HepG2 (cell line): ENCODE data around the gene TIMM10. TPM values are rescaled to one million over a fixed set of nuclear protein-coding genes. Genes with fewer than 3 reads are reported as not detected.

Source experiments
- BCL3 ChIP-seq: sonication (generic); formaldehyde crosslinking; IDR thresholded peaks from 2 replicates; pipeline ENCODE4 v1.5.1; 2020; ENCODE audit warnings: mild to moderate bottlenecking, missing genetic modification reagents, moderate library complexity
- FOSL2 ChIP-seq: sonication (generic); formaldehyde crosslinking; IDR thresholded peaks from 2 replicates; pipeline ENCODE4 v1.4.0; 2020; ENCODE audit warnings: missing genetic modification reagents
- GLMP ChIP-seq: sonication (generic); formaldehyde crosslinking; IDR thresholded peaks from 2 replicates; pipeline ENCODE4 v1.9.0; 2021; ENCODE audit warnings: missing genetic modification reagents, mild to moderate bottlenecking, borderline replicate concordance
- MATR3 ChIP-seq: sonication (generic); formaldehyde crosslinking; IDR thresholded peaks from 2 replicates; pipeline ENCODE4 v1.4.0; 2020; ENCODE audit warnings: missing genetic modification reagents
- NR2F6 ChIP-seq, 2 experiments: IDR thresholded peaks; 2 replicates each; pipeline ENCODE4 v1.6.1; 2016; ENCODE audit warnings: antibody characterized with exemption in 1 of 2, mild to moderate bottlenecking in 1 of 2
- RFX3 ChIP-seq: IDR thresholded peaks from 2 replicates; pipeline ENCODE4 v1.6.1; 2016; ENCODE audit warnings: missing biosample characterization, missing genetic modification reagents
- SMC3 ChIP-seq: IDR thresholded peaks from 2 replicates; pipeline ENCODE4 v1.6.1; 2011; ENCODE audit warnings: low read length, improper control_type of control experiment
- SP5 ChIP-seq: IDR thresholded peaks from 2 replicates; pipeline ENCODE4 v1.6.1; 2016; ENCODE audit warnings: low read depth, borderline replicate concordance
- STAG1 ChIP-seq: sonication (generic); formaldehyde crosslinking; IDR thresholded peaks from 2 replicates; pipeline ENCODE4 v1.4.0; 2020; ENCODE audit warnings: missing genetic modification reagents
- ZNF292 ChIP-seq: sonication (generic); formaldehyde crosslinking; IDR thresholded peaks from 2 replicates; pipeline ENCODE4 v1.8.1; 2022; ENCODE audit warnings: mild to moderate bottlenecking, low read depth, missing genetic modification reagents, borderline replicate concordance
- ZNF501 ChIP-seq: sonication (generic); formaldehyde crosslinking; IDR thresholded peaks from 2 replicates; pipeline ENCODE4 v1.5.1; 2020; ENCODE audit warnings: mild to moderate bottlenecking, moderate library complexity, missing genetic modification reagents
- polyA plus RNA-seq, 8 experiments: library from polyadenylated mRNA; depleted of rRNA in 3 of 8; stranded (reverse) in 7 of 8; unstranded in 1 of 8; fragments of >200 nt; fragmentation: Illumina TruSeq in 4 of 8; extraction: Trizol in 4 of 8; gene quantifications; 2 replicates each; pipeline versions ENCODE4 v1.2.1 to v1.2.3, GENCODE V29; 2011 to 2016; ENCODE audit warnings: low read depth in 4 of 8, missing spikeins in 1 of 8, mixed read lengths in 1 of 8; ENCODE audit not compliant: insufficient read depth in 1 of 8
- total RNA-seq, 5 experiments: library from RNA; depleted of rRNA; stranded (reverse); fragments of >200 nt; fragmentation: Illumina TruSeq; extraction: Trizol; gene quantifications; 2 replicates each; pipeline ENCODE4 v1.2.3, GENCODE V29; 2016; ENCODE audit warnings: low read depth in 1 of 5
- TF ChIP-seq, protein P1 (sequence below): sonication (generic); formaldehyde crosslinking; IDR thresholded peaks from 2 replicates; pipeline ENCODE4 v1.5.1; 2020; ENCODE audit warnings: mild to moderate bottlenecking, missing genetic modification reagents, moderate library complexity

Gene TIMM10
- total and polyA plus RNA-seq, 2 of the 13 experiments (the other 11 are each of a cell fraction or from before 2014, with no cell fraction given) = 67.8 to 82.2 TPM

GRCh38 chr11:57546869-57547475, 16.4 kb upstream of the TIMM10 start (continued):
- TF ChIP-seq MATR3 (CRISPR knock-in tag) = no peak
- TF ChIP-seq, protein P1, sequence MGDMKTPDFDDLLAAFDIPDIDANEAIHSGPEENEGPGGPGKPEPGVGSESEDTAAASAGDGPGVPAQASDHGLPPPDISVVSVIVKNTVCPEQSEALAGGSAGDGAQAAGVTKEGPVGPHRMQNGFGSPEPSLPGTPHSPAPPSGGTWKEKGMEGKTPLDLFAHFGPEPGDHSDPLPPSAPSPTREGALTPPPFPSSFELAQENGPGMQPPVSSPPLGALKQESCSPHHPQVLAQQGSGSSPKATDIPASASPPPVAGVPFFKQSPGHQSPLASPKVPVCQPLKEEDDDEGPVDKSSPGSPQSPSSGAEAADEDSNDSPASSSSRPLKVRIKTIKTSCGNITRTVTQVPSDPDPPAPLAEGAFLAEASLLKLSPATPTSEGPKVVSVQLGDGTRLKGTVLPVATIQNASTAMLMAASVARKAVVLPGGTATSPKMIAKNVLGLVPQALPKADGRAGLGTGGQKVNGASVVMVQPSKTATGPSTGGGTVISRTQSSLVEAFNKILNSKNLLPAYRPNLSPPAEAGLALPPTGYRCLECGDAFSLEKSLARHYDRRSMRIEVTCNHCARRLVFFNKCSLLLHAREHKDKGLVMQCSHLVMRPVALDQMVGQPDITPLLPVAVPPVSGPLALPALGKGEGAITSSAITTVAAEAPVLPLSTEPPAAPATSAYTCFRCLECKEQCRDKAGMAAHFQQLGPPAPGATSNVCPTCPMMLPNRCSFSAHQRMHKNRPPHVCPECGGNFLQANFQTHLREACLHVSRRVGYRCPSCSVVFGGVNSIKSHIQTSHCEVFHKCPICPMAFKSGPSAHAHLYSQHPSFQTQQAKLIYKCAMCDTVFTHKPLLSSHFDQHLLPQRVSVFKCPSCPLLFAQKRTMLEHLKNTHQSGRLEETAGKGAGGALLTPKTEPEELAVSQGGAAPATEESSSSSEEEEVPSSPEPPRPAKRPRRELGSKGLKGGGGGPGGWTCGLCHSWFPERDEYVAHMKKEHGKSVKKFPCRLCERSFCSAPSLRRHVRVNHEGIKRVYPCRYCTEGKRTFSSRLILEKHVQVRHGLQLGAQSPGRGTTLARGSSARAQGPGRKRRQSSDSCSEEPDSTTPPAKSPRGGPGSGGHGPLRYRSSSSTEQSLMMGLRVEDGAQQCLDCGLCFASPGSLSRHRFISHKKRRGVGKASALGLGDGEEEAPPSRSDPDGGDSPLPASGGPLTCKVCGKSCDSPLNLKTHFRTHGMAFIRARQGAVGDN (CRISPR knock-in tag) = 0 out of 2 replicates have a peak, but pooled peaks have one; percentile 19
- TF ChIP-seq GLMP (CRISPR knock-in tag) = no peak
- no peak for TF ChIP-seq RFX3 (CRISPR knock-in tag)
- no peak for TF ChIP-seq BCL3 (CRISPR knock-in tag)
- TF ChIP-seq ZNF292 (CRISPR knock-in tag) = peak; percentile 66; the same call in 1 of the 2 replicates
- TF ChIP-seq ZNF501 (CRISPR knock-in tag) = peak; percentile 27; the same call in 1 of the 2 replicates
- peak; percentile 67 for TF ChIP-seq FOSL2 (CRISPR knock-in tag)
- no peak for TF ChIP-seq NR2F6 (IDR thresholded peaks at IDR 0.05)
- peak; percentile 22; the same call in 1 of the 2 replicates for TF ChIP-seq NR2F6 (CRISPR knock-in tag; IDR thresholded peaks at IDR 0.05)
- TF ChIP-seq STAG1 (CRISPR knock-in tag) = peak; percentile 41
- TF ChIP-seq SP5 (CRISPR knock-in tag) = 0 out of 2 replicates have a peak, but pooled peaks have one; percentile 30
- TF ChIP-seq SMC3 = 0 out of 2 replicates have a peak, but pooled peaks have one; percentile 30
- TF ChIP-seq, all 625 proteins: peak for 18
